ENCODE data around the gene KIF9.

The KIF9 gene

DNA sequence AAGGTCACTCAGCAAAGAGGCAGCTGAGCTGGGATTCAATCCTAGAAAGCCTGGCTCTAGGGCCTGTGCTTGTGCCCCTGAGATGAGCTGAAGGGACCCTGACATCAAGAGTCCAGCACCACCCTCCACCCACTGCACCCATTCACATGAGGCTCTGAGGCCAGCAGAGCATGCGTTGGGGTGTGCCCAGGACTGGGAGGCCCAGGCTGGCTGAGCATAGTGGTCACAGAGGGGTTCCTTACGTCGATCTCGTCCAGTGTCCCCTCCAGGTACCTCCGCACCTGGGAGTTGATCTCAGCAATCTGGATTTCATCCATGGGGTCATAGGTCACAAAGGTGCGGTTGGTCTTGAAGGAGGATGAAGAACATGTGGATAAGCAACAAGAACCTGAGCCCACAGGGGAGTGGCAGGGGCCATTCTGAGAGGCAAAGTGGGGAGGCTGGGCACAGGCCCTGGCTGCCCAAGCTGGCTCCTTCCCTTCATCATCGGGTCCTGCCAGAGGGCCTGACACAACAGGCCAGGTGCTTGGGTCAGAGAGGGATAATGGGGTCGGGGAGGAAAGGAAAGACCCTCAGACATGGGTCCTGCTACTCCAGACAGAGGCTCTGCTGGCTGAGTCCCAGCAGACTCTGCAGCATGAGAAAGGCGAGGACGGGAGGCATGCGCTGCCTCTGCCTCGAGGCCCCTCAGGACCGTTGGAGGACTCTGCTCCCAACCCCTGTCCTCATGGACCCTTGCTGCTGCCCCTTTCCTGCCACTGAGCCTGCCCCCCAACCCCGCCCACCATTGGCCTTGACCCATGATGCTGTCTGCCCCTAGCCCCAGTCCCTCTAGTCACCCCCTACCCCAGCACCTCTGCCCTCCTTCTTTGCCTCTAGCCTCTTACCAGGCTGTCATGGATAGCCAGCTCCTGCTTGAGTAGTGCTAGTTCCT is 35.2 kb downstream of the KIF9 start:
- Histone ChIP-seq H3K27ac (ENCODE audit: low read depth, low read length) (no peak overlapping the region), H3K36me3 (ENCODE audit: insufficient read depth, low read length) (no peaks in the 10 kb centered on the region), H3K9ac (ENCODE audit: low read depth, low read length) (no peak overlapping the region), H3K27me3 (ENCODE audit: insufficient read depth, low read length) (no peaks in the 10 kb centered on the region), H3K4me1 (ENCODE audit: insufficient read depth, low read length) (peaks cover 3% of the 10 kb centered on the region; the same call in 1 of the 2 replicates), H3K4me3 (ENCODE audit: low read length) (no peak overlapping the region), H3K9me3 (ENCODE audit: insufficient read depth, low read depth, low read length) (no peaks in the 10 kb centered on the region)
- 92% methylated on average over 14 of the region's 14 CpGs for WGBS

DNA sequence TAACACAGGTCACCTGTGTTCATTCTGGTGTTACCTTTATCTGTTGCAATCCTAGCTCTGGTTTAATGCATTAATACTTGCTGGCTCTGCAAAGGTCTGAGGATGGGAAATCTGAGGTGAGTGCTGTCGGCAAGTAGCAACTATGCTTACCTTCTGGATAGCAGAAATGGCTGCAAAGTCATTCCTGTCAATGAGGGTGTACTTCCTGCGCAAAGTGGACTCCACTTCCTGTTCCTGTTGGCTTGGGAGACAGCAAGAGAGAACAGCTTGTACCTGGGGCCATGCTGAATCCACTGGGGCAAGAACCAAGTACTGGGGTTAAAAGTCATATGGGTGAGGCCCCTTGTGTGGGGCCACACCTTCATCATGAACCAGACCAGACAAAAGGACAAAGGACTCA is 37.3 kb downstream of the KIF9 start:
- Histone ChIP-seq H3K36me3 (ENCODE audit: insufficient read depth, low read length) (no peaks in the 10 kb centered on the region), H3K4me3 (ENCODE audit: low read length) (no peak overlapping the region), H3K9me3 (ENCODE audit: insufficient read depth, low read depth, low read length) (no peaks in the 10 kb centered on the region), H3K27ac (ENCODE audit: low read depth, low read length) (no peak overlapping the region), H3K27me3 (ENCODE audit: insufficient read depth, low read length) (no peaks in the 10 kb centered on the region), H3K4me1 (ENCODE audit: insufficient read depth, low read length) (peaks cover under 1% of the 10 kb centered on the region; the same call in 1 of the 2 replicates), H3K9ac (ENCODE audit: low read depth, low read length) (no peak overlapping the region)
- WGBS: 99% methylated on average over 2 of the region's 2 CpGs

DNA sequence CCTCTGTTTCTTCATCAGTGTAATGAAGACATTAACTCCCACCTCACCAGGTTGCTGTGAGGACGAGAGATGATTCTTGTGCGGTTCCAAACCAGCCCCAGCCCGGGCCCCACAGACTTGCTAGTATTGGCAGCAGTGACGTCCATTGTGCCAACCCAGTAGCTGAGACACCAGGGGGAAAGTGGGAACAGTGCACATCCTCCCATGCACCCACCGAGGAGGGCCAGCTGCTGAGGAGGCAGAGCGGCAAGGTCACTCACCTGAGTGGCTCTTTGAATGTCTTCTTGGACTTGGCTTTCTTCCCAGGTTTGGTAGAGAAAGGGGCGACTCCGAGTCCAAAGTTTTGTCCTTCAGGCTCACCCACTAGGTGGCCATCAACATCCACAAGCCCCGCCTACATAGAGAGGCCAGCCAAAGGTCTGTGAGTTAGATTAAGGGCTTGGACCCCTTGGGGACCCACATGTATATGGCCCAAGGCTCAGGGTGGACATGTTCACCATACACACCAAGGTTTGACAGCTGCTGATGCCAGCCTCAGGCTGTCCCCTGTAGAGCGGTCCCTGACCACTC is 38.0 kb downstream of the KIF9 start:
- no peak overlapping the region for H3K27ac ChIP-seq (ENCODE audit: low read depth, low read length)
- 90% methylated on average over 10 of the region's 10 CpGs for WGBS

GRCh38 chr3:47243419-47244147 is 39.0 kb downstream of the KIF9 start:
- H3K36me3 ChIP-seq (ENCODE audit: insufficient read depth, low read length): no peaks in the 10 kb centered on the region
- no peak overlapping the region for H3K4me3 ChIP-seq (ENCODE audit: low read length)
- no peaks in the 10 kb centered on the region for H3K27me3 ChIP-seq (ENCODE audit: insufficient read depth, low read length)
- no peaks in the 10 kb centered on the region for H3K9me3 ChIP-seq (ENCODE audit: insufficient read depth, low read depth, low read length)
- no peak overlapping the region for H3K27ac ChIP-seq (ENCODE audit: low read depth, low read length)
- no peak overlapping the region for H3K9ac ChIP-seq (ENCODE audit: low read depth, low read length)
- no peaks in the 10 kb centered on the region for H3K4me1 ChIP-seq (ENCODE audit: insufficient read depth, low read length)
- 92% methylated on average over 9 of the region's 9 CpGs for WGBS

More for the DNA sequence above, 38.0 kb downstream of the KIF9 start:
- Histone ChIP-seq H3K4me3 (ENCODE audit: low read length) (no peak overlapping the region), H3K36me3 (ENCODE audit: insufficient read depth, low read length) (no peaks in the 10 kb centered on the region), H3K4me1 (ENCODE audit: insufficient read depth, low read length) (no peaks in the 10 kb centered on the region), H3K9me3 (ENCODE audit: insufficient read depth, low read depth, low read length) (no peaks in the 10 kb centered on the region), H3K9ac (ENCODE audit: low read depth, low read length) (no peak overlapping the region), H3K27me3 (ENCODE audit: insufficient read depth, low read length) (no peaks in the 10 kb centered on the region)

DNA sequence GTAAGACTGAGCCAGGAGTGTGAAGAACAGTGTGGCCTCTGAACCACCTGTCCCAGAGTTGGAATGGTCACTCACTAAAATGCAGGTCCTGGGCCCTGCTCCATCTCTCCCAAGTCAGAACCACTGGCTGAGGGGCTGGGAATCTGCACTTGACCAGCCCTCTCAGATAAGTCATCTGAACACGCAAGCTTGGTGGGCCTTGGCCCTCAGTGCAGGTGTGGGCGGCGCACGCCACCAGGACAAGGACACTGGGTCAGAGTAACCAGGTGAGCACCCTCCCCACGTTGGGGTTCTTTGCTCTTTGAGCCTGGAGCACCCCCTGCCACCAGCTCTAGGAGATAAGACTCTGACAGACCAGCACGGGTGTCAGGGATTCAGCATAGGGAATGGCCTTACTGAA is 42.7 kb downstream of the KIF9 start:
- no peaks in the 10 kb centered on the region for H3K27me3 ChIP-seq (ENCODE audit: insufficient read depth, low read length)
- H3K9ac ChIP-seq (ENCODE audit: low read depth, low read length): no peak overlapping the region
- H3K27ac ChIP-seq (ENCODE audit: low read depth, low read length): no peak overlapping the region
- H3K36me3 ChIP-seq (ENCODE audit: insufficient read depth, low read length): no peaks in the 10 kb centered on the region
- no peaks in the 10 kb centered on the region for H3K9me3 ChIP-seq (ENCODE audit: insufficient read depth, low read depth, low read length)
- 91% methylated on average over 6 of the region's 6 CpGs for WGBS
- no peaks in the 10 kb centered on the region for H3K4me1 ChIP-seq (ENCODE audit: insufficient read depth, low read length)
- no peak overlapping the region for H3K4me3 ChIP-seq (ENCODE audit: low read length)

GRCh38 chr3:47238017-47238416 is 44.6 kb downstream of the KIF9 start:
- H3K27me3 ChIP-seq (ENCODE audit: insufficient read depth, low read length): no peaks in the 10 kb centered on the region
- H3K27ac ChIP-seq (ENCODE audit: low read depth, low read length): no peak overlapping the region
- no peaks in the 10 kb centered on the region for H3K4me1 ChIP-seq (ENCODE audit: insufficient read depth, low read length)
- no peak overlapping the region for H3K4me3 ChIP-seq (ENCODE audit: low read length)
- no peaks in the 10 kb centered on the region for H3K36me3 ChIP-seq (ENCODE audit: insufficient read depth, low read length)
- H3K9ac ChIP-seq (ENCODE audit: low read depth, low read length): no peak overlapping the region
- WGBS: 91% methylated on average over 3 of the region's 3 CpGs
- no peaks in the 10 kb centered on the region for H3K9me3 ChIP-seq (ENCODE audit: insufficient read depth, low read depth, low read length)

GRCh38 chr3:47228088-47228487 is 54.5 kb downstream of the KIF9 start:
- Histone ChIP-seq H3K9me3 (ENCODE audit: insufficient read depth, low read depth, low read length) (no peaks in the 10 kb centered on the region), H3K27ac (ENCODE audit: low read depth, low read length) (no peak overlapping the region), H3K27me3 (ENCODE audit: insufficient read depth, low read length) (no peaks in the 10 kb centered on the region), H3K9ac (ENCODE audit: low read depth, low read length) (no peak overlapping the region), H3K4me3 (ENCODE audit: low read length) (no peak overlapping the region), H3K36me3 (ENCODE audit: insufficient read depth, low read length) (no peaks in the 10 kb centered on the region), H3K4me1 (ENCODE audit: insufficient read depth, low read length) (no peaks in the 10 kb centered on the region)
- WGBS: 67% methylated on average over 1 of the region's 1 CpG

DNA sequence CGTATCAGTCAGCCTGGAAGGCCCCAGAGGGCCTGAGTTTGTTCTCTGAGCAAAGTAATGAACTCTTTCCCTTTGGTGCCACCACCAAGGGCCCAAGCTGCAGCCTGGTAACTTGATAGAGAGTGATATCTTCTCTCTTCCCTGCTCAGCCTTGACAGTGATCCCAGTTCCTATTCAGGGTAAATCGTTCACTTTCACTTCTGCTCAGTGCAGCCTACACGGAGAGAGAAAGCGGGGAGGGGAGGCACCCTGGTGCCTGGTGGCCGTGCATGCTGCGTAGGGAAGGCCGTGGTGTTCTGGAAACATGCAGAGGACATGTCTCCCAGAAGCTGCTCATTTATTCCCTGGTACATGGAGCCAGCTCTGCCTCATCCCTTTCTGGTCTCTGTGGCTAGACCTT is 54.9 kb downstream of the KIF9 start:
- no peaks in the 10 kb centered on the region for H3K9me3 ChIP-seq (ENCODE audit: insufficient read depth, low read depth, low read length)
- H3K4me3 ChIP-seq (ENCODE audit: low read length): no peak overlapping the region
- H3K27me3 ChIP-seq (ENCODE audit: insufficient read depth, low read length): no peaks in the 10 kb centered on the region
- H3K9ac ChIP-seq (ENCODE audit: low read depth, low read length): no peak overlapping the region
- WGBS: 92% methylated on average over 7 of the region's 7 CpGs
- no peaks in the 10 kb centered on the region for H3K36me3 ChIP-seq (ENCODE audit: insufficient read depth, low read length)
- no peaks in the 10 kb centered on the region for H3K4me1 ChIP-seq (ENCODE audit: insufficient read depth, low read length)
- no peak overlapping the region for H3K27ac ChIP-seq (ENCODE audit: low read depth, low read length)

GRCh38 chr3:47225310-47225906 is 57.2 kb downstream of the KIF9 start:
- no peak overlapping the region for H3K27ac ChIP-seq (ENCODE audit: low read depth, low read length)

DNA sequence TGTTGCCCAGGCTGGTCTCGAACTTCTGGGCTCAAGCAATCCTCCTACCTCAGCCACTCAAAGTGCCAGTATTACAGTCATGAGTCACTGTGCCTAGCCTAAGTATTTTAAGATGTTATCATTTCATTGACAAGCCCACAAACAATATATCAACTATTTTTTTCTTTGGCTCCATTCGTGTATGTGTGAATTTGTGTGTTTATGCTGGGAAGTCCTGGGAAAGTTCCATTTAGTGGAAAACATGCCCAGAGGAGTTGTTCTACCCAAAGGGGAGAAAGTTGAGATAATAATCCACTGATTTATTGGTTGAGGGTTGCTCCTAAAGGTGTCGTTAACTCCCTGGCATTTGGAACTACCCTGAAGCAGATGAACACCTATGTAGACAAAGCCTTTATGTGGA is 58.8 kb downstream of the KIF9 start:
- H3K4me3 ChIP-seq (ENCODE audit: low read length): no peak overlapping the region
- H3K4me1 ChIP-seq (ENCODE audit: insufficient read depth, low read length): 0 out of 2 replicates have a peak, but pooled peaks cover 4% of the 10 kb centered on the region
- H3K36me3 ChIP-seq (ENCODE audit: insufficient read depth, low read length): no peaks in the 10 kb centered on the region
- no peaks in the 10 kb centered on the region for H3K9me3 ChIP-seq (ENCODE audit: insufficient read depth, low read depth, low read length)
- 90% methylated on average over 3 of the region's 3 CpGs for WGBS
- H3K9ac ChIP-seq (ENCODE audit: low read depth, low read length): no peak overlapping the region
- no peak overlapping the region for H3K27ac ChIP-seq (ENCODE audit: low read depth, low read length)
- H3K27me3 ChIP-seq (ENCODE audit: insufficient read depth, low read length): no peaks in the 10 kb centered on the region

More at GRCh38 chr3:47225310-47225906, 57.2 kb downstream of the KIF9 start:
- no peaks in the 10 kb centered on the region for H3K27me3 ChIP-seq (ENCODE audit: insufficient read depth, low read length)
- no peaks in the 10 kb centered on the region for H3K36me3 ChIP-seq (ENCODE audit: insufficient read depth, low read length)
- H3K4me3 ChIP-seq (ENCODE audit: low read length): no peak overlapping the region
- WGBS: 92% methylated on average over 5 of the region's 5 CpGs
- no peak overlapping the region for H3K9ac ChIP-seq (ENCODE audit: low read depth, low read length)
- H3K4me1 ChIP-seq (ENCODE audit: insufficient read depth, low read length): 0 out of 2 replicates have a peak, but pooled peaks cover 4% of the 10 kb centered on the region
- no peaks in the 10 kb centered on the region for H3K9me3 ChIP-seq (ENCODE audit: insufficient read depth, low read depth, low read length)

DNA sequence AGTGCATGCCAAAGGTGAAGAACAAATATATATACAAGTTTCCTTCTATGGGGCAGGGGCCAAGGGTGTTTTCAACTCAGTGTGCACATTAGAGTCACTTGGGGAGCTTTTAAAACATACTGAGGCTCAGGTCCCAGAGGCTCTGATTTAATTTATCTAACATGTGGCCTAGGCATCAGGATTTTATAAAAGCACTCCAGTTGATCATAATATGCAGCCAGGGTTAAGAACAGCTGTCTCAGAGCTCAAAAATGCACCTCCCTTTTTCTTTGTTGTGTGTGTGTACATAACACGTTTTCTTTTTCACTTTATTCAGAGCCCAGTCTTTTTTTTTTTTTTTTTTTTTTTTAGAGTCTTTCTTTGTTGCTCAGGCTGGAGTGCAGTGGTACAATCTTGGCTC is 60.8 kb downstream of the KIF9 start:
- no CpG with 5 or more reads among the region's 1 CpG for WGBS
- Histone ChIP-seq H3K27me3 (ENCODE audit: insufficient read depth, low read length) (no peaks in the 10 kb centered on the region), H3K36me3 (ENCODE audit: insufficient read depth, low read length) (no peaks in the 10 kb centered on the region), H3K27ac (ENCODE audit: low read depth, low read length) (no peak overlapping the region), H3K4me1 (ENCODE audit: insufficient read depth, low read length) (0 out of 2 replicates have a peak, but pooled peaks cover 4% of the 10 kb centered on the region), H3K4me3 (ENCODE audit: low read length) (no peak overlapping the region), H3K9me3 (ENCODE audit: insufficient read depth, low read depth, low read length) (no peaks in the 10 kb centered on the region), H3K9ac (ENCODE audit: low read depth, low read length) (no peak overlapping the region)

Data from HUES64 (cell line).